Measurements from ENCODE around the gene IMPA2.
"Not testable (repeated sequence)": the region's sequence is repeated elsewhere in the genome, so short reads cannot be mapped to it uniquely, and the experiment has no call there.

The IMPA2 gene

DNA sequence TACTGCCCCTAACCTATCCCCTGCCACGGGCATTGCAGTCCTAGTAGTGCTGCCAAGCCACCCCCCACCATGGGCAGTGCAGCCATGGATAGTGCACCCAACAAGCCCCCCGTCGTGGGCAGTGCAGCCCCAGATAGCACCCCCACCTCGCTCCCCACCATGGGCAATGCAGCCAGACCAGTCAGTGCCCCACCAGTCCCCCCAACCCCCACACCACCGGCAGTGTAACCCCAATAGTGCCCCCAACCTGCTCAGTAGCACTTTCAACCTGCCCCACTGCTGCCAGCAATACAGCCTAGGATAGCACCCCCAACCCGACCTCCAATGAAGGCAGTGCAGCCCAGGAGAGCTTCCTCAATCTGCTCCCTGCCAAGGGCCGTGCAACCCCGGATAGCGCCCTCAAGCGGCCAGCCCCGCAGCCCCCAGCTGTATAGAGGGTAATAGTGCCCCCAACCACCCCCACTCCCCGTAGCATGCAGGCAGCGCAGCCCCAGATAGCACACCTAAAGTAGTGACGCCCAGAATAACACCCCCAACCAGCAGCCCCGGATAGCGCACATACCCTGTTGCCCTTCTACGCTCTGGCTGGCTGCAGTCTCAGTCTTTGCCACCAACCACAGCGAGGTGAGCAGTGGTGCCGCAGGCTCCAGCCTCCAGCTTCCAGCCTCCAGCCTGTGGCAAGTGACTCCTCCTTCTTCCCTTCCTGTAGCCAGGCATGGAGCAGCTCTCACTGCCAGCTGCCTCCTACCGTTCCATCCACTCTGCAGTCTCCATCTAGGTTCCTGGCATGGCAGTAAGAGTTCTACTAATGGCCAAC lies 66.9 kb downstream of the IMPA2 start:
- no peak for DNase-seq (ENCODE audit: low read depth in 2 of 2)

DNA sequence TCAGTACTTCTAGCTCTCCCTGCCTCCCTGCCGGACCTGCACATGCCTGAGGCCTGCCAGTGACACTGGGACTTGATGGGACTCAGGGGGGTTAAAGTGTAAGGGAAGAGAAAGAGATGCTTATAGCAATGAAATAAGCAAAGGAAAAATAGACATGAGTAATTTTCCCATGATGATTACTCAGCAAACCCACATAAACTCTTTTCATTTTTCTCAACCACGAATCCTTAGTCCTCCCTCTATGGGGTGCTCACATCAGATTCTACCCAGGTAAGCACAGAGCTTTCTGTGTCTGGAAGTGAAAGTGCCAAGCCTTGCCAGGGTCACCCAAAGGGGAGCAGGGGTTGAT lies 67.5 kb downstream of the IMPA2 start:
- DNase-seq (ENCODE audit: low read depth in 2 of 2) = no peak

DNA sequence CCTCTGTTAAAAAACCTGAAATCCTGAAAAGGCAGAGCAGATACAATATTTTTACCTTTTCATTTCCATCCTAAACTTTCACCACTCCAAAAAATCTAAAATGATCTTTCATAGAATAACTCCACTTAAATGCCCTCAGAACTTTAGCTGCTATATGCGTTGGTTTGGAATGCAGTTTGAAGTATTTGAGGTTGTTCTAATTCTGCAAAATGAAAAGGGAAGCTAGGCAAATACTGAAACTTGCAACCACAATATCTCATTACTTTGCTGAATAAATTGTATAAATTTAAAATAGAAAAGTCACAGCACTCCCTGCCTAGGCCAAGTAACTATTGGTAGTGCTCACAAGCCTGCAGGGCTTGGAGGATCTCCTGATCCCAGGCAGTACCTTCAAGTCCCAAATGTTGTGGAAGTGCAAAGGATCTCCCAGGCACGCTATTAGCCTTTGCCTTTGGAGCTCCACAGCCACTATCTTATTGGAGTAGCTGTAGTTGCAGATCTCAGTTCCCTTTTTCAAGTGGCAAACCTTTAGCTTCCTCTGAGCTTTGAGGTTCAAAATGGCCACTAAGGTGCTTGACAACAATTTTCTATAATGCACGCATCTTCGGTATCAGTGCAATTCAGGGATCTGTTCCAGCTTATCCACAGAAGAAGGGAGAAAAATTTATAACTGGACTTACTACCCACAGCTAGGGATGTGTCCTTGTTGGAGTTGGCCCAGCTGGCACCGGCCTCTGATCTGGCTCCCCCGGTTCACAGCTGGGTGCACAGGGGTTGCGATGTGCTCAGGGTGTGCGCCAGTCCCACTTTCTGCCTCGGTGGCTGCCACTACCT lies 68.9 kb downstream of the IMPA2 start:
- no peak for DNase-seq (ENCODE audit: low read depth in 2 of 2)

DNA sequence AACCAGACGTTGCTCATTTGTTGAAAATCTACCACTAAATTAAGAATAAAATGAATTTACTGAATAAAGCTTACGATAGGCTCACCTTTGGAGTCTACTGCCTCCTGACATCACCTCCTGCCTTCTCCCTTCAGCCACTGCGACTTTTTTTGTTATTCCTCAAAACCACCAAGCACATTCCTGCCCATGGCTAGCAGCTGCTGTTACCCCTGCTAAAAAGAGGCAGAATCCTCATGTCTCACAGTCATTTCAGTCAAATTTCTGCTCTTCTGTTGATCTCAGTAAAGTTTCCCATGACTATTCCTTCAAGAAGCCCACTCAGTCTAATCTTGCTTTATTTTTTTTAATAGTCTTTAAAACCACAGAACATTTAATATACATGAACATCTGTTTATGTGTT lies 71.6 kb downstream of the IMPA2 start:
- no peak for DNase-seq (ENCODE audit: low read depth in 2 of 2)

DNA sequence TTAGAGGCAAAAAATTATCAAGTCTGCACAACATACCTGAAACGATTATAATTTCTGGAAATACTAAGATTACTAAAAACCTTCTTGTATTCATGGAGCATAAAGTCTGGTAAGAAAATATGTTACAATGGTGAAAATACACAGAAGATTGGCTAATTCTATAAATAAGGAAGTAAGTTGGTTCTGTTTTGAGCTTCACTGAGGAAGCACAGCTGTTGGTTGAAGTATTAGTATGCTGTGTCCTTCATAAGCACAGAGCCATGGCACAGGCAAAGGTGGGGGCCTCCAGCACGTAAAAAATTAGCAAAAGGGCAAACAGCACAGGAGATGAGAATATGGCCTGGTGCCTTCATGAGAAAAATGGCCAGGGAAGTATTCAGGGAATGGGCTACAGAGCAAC lies 72.0 kb downstream of the IMPA2 start:
- no peak for DNase-seq (ENCODE audit: low read depth in 2 of 2)

DNA sequence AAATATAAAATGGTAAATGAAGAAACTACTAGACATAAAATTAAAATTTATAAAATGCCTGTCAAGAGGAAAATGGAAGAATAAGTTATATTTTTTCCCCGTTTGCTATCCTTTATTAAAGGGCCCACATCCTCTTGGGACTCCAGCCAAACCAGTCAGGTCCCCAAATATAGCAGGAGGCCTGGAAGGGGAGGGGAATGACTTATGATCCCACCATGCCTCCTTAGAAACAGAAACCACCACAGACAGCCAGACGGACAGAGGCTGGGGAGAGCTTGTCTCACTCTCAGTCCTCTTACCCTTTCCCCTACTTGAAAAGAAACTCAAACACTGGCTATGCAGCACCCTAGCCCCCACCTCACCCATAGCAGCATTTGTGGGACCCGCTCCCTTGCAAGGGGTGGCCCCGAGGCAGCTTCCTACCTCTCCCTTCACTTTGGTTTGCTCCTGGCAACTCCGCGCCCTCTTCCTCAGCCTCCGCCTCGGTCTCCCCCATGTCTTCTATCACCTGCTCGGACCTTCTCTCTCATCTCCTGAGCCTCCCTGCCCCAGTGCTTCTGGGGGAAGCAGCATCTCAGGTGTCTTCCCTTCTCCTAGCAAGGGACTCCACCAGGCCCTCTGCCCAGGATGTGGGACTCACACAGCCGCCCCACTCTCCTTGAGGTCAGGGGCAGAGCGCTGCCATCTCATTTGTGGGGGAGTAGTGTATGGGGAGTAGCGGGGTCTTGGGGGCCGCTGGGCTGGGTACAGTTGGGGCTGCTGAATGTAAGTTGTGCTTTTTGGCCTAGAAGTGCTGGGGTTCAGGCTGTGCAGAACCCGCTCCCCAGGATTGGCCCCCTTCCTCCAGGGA lies 75.0 kb downstream of the IMPA2 start:
- no peak for DNase-seq (ENCODE audit: low read depth in 2 of 2)

DNA sequence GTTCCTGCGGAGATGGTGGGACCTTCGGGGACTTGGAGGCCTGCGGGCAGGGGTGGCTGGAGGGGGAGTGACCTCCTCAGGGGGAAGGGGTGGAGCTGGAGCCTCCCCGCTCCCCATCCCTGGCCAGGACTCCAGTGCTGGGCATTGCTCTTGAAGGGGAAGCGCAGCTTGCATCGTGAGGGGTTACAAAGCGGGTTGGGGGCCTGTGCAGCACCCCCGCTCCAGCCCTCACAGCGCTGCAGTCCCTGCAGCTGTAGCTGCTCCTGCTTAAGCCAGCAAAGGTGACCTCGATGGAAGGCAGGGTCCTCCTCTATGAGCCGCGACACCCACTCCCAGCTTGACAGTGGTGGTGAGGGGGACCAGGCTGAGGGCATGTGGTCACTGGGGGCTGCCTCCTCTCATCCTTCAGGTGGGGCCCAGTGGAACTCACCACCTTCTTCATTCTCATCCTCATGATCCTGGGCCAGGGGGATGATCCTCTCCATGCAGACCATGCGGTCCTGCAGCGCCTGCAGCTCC lies 75.6 kb downstream of the IMPA2 start:
- DNase-seq (ENCODE audit: low read depth in 2 of 2) = no peak

DNA sequence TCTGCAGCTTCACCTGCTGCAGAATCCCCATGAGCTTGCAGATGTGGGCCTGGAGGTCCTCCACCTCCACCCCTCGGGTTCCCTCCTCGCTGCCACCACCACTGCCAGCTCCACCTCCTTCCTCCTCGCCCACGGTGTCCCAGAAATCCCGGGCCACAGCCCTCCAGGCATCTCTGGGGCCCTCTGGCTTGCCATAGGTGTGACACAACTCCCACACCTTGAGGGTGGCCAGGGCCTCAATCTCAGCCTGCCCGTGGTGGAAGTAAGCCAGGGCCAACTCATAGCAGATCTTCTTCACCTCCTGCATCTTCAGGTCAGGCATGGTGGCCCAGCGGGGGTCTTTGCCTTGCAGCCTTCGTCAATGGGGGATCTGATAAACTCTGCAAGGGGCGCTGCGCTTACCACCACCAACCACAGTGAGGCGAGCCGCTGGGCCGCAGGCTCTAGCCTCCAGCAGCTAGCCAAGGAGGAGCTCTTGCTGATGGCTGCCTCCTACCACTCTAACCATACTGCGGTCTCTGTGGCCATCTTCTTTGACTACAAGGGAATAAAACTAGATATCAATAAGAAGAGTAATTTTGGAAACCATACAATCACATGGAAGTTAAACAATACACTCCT lies 76.2 kb downstream of the IMPA2 start:
- DNase-seq (ENCODE audit: low read depth in 2 of 2) = no peak

DNA sequence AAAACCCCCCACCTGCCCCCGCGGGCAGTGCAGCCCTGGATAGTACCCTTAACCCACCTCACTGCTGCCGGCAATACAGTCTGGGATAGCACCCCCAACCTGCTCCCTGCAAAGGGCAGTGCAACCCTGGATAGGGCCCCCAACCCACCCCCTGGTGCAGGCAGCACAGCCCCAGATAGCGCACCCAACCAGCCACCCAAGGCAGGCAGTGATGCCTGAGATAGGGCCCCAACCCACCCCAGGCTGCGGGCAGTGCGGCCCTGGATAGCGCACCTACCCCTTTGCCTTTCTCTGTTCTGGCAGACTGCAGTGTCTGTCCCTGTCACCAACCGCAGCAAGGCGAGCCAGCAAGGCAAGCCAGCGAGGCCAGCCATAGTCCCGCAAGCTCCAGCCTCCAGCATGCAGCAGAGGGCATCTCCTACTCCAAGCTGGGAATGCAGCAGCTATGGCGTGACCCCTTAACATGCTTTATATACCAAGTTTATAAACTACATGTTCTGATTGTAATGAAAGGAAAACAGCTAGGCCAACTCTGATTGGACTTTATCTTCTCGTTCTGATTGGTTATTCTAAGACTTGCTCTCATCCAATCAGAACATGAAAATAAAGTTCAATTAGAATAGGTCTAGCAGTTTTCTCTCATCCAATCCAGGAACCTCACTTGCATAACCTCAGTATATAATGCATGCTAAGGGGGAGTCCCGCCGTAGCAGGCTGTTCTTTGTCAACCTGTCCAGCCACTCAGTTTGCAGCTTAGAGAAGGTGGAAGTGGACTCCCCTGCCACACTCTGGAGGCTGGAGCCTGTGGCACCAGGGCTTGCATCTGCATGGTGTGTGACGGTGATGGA lies 78.3 kb downstream of the IMPA2 start:
- no peak for DNase-seq (ENCODE audit: low read depth in 2 of 2)

DNA sequence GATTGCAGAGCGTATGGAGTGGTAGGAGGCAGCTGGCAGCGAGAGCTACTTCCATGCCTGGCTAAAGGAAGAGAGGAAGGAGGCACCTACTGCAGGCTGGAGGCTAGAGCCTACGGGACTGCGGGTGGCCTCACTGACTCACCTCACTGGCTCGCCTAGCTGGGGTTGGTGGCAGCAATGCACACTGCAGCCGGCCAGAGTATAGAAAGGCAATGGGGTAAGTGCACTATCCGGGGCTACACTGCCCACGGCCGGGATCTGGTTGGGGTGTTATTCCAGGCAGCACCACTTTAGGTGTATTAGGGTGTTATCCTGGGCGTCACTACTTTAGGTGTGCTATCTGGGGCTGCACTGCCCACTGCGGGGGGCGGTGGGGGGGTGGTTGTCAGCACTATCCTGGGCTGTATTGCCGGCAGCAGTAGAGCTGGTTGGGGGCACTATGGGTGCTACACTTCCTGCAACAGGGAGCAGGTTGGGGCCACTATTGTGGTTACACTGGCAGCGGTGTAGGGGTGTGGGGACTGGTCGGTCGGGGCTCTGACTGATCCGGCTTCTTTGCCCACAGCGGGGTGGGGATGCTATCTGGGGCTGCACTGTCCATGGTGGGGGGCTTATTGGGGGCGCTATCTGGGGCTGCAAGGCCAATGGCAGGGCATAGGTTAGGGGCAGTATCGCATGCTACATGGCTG lies 79.0 kb downstream of the IMPA2 start:
- no peak for DNase-seq (ENCODE audit: low read depth in 2 of 2)

DNA sequence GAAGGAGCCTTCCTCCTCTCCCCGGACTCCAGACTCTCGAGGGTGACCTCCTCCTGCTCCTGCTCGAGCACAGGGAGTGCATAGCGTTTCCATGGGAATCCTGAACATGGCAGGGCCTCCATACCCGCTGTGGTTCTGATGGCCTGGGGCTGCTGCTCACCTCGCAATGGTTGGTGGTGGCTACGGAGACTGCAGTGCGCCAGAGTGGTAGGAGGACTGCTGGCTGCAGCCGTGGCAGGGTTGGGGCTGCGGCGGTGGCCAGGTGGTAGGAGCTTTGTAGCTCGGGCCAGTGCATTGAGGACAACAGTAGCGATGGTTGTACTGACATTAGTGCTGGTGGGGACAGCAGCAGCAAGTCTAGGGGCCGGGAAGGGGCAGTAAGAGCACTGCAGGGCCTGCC lies 80.4 kb downstream of the IMPA2 start:
- no peak for DNase-seq (ENCODE audit: low read depth in 2 of 2)

DNA sequence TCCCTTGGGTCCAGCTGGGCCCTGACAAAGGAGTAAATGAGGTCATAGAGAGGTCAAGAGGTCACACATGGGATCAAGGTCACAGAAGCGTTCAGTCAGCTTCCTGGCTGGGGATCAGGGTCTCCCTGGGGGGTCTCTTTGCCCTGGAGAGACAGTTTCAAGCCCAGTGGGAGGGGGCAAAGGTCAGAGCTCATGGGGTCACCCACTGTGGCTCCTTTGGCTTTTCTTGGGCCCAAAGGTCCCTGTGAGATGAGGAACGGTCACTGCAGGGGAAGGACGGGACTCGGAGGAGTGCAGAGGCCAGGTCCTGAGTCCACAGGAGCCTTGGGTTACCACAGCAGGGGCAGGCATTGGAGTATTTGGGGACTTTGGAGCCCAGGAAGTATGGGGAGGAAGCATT lies 81.7 kb downstream of the IMPA2 start:
- DNase-seq (ENCODE audit: low read depth in 2 of 2) = no peak

DNA sequence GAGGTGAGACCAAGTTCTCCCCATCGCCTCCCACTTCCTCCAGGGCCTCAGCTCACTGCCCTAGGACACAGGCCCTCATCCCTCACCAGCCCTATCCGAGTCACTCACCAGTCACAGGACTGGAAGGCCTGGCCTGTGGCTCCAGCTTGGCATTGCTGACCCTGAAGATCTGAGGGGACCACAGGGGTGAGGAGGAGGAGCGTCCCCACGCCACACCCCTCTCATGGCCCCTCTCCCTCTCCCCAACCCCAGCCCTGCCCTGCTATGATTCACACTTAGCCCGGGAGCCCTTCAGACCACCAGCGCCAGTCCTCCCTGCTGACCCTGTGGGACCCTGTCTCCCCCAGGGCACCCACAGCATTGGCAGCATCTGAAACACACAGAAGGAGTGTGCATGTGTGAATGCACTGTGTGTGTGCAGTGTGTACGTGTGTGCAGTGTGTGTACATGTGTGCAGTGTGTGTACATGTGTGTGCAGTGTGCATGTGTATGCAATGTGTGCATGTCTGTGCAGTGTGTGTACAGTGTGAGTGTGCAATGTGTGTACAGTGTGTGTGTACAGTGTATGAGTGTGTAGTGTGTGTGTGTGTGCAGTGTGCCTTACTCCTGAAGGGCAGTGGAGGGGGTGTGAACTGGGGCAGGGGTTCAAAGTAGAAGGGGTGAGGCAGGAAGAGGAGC lies 82.9 kb downstream of the IMPA2 start:
- no peak for DNase-seq (ENCODE audit: low read depth in 2 of 2)

DNA sequence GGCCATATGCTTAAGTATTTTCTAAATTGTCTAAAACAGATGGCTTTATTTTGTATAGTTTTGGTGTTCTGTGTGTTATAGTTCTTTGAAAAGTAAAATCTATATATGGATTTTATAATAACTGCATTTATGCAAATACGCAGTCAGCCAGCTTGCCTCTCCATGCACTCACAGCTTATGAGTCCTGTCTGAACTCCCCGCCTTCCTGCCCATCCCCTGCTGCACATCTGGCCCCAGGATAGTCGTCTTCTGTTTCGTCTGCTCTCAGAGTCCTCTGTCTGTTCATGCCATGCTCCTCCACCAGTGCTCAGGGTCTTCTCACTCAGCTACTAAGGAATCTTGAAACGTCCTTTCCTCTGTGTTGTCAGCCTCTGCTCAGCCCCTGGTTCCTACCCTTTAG lies 84.1 kb downstream of the IMPA2 start:
- DNase-seq (ENCODE audit: low read depth in 2 of 2) = no peak

DNA sequence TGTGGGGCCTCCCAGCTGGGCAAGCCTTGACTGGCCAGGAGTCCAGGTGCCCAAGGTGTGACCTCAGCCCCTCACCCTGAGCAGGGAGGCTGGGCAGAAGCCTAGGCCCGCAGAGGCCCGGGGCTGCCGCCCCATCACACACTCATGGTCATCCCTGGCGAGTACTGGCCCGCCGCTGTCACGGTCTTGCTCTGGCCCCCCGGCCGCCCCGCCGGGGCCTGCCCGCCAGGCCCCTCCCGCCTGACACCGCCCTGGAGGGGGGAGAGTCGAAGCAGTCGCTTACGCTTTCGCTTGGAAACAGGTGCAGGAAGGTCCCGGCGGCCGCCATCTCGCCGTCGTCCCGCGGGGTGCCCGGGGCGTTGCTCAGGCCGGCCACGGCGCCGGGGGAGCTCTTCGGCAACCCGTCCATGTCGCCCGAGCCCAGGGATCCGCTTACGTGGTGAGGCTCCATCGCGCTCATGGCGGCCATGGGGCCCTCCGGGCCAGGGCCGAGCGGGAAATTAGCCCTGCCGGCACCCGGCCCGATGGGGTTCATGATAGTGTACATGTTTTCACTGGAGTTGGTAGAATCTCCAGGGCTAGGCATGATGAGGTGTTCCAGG lies 85.7 kb downstream of the IMPA2 start:
- DNase-seq (ENCODE audit: low read depth in 2 of 2) = no peak

DNA sequence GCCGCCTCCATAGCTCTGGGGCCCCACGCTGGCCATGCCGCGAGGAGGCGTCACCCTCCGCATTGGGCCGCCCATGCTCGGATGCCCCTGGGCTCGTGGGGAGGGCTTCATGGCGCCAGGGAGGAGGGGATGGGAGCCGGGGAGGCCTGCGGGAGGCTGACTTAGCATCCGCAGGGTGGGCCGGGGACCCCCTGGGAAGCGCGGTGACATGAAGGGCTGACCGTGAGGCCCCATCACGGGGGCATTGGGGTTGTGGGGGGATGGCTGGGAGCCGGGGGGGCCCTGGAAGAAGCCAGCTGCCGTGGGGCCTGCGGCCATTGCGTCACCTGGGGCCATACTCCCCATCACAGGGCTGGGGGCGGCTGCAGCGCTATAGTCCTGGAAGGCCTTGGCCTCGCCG lies 86.4 kb downstream of the IMPA2 start:
- no peak for DNase-seq (ENCODE audit: low read depth in 2 of 2)

DNA sequence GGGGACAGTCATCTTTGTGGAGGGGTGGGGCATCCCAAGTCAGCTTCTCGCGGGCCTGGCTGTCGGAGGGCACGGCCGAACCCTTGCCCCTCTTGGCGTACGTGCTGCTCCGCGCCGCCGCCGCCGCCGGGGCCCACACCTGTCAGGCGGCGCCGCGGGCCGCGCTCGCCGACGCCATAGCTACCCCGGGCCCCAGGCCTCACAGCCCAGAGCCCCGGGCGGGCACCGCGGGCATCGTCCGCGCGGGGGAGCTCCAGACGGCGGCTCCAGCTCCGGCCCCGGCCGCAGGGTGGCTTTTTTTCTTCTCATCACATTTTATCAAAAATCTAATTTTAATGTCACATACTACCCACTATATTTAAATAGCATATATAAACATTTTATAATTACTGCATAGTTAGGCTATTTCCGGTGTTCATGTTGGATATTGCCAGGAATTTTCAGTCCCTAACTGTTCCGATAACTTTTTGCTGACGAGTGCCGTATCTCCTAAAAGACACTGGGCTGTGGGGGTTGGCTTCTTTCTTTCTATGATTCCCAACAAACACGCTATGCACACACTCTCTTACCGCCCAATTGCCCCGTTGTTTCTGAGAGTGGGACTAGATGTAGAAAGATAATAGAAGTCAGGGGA lies 87.1 kb downstream of the IMPA2 start:
- not testable (repeated sequence) for DNase-seq (ENCODE audit: low read depth in 2 of 2)

DNA sequence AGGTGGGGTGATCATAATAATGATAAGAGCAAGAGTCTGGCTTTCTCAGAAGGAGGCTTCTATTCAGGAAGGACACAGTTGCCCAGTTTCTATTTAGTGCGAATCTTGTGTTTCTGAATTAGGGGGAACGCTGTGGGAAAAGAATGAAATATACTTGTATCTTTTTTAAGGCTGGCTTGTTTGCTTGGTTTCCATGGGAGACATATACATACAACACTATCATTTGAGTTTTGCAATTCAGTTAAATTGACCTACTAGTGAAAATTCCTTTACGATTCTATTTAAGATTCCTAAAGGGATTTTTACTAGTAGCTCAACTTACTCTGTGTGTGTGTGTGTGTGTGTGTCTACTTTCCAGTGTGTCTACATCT lies 87.6 kb downstream of the IMPA2 start:
- DNase-seq (ENCODE audit: low read depth in 2 of 2) = no peak

DNA sequence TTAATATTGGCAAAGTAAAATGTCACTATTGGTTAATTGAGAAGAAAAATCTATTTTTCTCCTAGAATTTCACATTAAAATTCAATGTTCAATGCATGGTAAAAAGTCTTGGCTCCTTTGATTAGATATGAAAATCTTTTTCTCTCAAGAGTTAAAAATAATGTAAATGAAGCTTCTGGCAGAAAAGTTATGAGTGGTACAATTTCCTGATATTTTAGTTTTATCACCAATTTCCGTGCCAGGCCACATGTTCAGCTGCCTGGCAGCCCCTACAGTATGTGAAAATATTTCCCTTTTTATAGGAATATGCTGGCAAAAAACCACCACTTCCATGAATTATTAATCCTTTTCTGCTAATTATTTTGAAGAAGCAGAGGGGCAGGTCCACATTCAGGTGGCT lies 89.8 kb downstream of the IMPA2 start:
- not testable (repeated sequence) for DNase-seq (ENCODE audit: low read depth in 2 of 2)

All from stimulated activated CD8-positive, alpha-beta memory T cell treated with anti-CD3 and anti-CD28 coated beads, Interleukin-7, amount 100 ng/mL, for 1 hour (primary cell).